DND-41 (cell line): ENCODE data around the gene PRDM2.
A peak's percentile ranks its signal among the peaks of the same experiment; 100 is the strongest.

ENCODE experiments used
- ATAC-seq: fragments of 200-7000 bp; cut with Tn5 transposase; 3 replicates; pipeline ENCODE4 v1.9.1; 2021; ENCODE audit warnings: low read depth; ENCODE audit not compliant: insufficient read depth
- DNase-seq: peaks from one replicate; pipeline ENCODE4 v3.0.0-alpha.2; 2020
- H2AFZ ChIP-seq: 2 replicates; pipeline ENCODE4 v1.6.0; 2012; ENCODE audit warnings: low read depth, low read length
- H3K27ac ChIP-seq: 2 replicates; pipeline ENCODE4 v1.5.1; 2012; ENCODE audit warnings: low read length, inconsistent platforms
- H3K27me3 ChIP-seq: fragments of 200-600 bp; sonication (generic); 2 replicates; pipeline ENCODE4 v1.6.0; 2012; ENCODE audit warnings: low read length, mild to moderate bottlenecking, inconsistent platforms; ENCODE audit not compliant: insufficient read depth, poor library complexity
- H3K36me3 ChIP-seq: 2 replicates; pipeline ENCODE4 v1.5.1; 2012; ENCODE audit warnings: low read length, inconsistent platforms; ENCODE audit not compliant: insufficient read depth
- H3K4me1 ChIP-seq: 2 replicates; pipeline ENCODE4 v1.5.1; 2012; ENCODE audit warnings: mild to moderate bottlenecking, low read length; ENCODE audit not compliant: insufficient read depth
- H3K4me2 ChIP-seq: 2 replicates; pipeline ENCODE4 v1.6.0; 2012; ENCODE audit warnings: mild to moderate bottlenecking, moderate library complexity, low read length, inconsistent platforms; ENCODE audit not compliant: insufficient read depth
- H3K4me3 ChIP-seq, 2 experiments: fragments of 200-600 bp in 1 of 2; shearing (Covaris generic) in 1 of 2; 2 replicates each; pipeline ENCODE4 v1.5.1; 2012 to 2016; ENCODE audit warnings: inconsistent platforms in 2 of 2, low read length in 2 of 2, mild to moderate bottlenecking in 2 of 2, low read depth in 1 of 2, moderate library complexity in 1 of 2
- H3K79me2 ChIP-seq: 2 replicates; pipeline ENCODE4 v1.6.0; 2012; ENCODE audit warnings: low read length, inconsistent platforms; ENCODE audit not compliant: insufficient read depth
- H3K9ac ChIP-seq: 2 replicates; pipeline ENCODE4 v1.6.0; 2012; ENCODE audit warnings: low read depth, mild to moderate bottlenecking, inconsistent platforms, low read length, moderate library complexity
- H3K9me3 ChIP-seq: 2 replicates; pipeline ENCODE4 v1.5.1; 2012; ENCODE audit warnings: low read length, moderate library complexity, mild to moderate bottlenecking, inconsistent platforms; ENCODE audit not compliant: insufficient read depth, severe bottlenecking
- H4K20me1 ChIP-seq: 2 replicates; pipeline ENCODE4 v1.6.0; 2012; ENCODE audit warnings: low read length; ENCODE audit not compliant: insufficient read depth
- EZH2 ChIP-seq: IDR thresholded peaks from 3 replicates; pipeline ENCODE4 v1.6.1; 2012; ENCODE audit warnings: borderline replicate concordance, low read depth, mild to moderate bottlenecking, moderate library complexity, low read length, inconsistent platforms; ENCODE audit not compliant: severe bottlenecking
- TF ChIP-seq, protein P1 (sequence below): IDR thresholded peaks from 2 replicates; pipeline ENCODE4 v1.5.1; 2012; ENCODE audit warnings: borderline replicate concordance, low read length, moderate library complexity, mild to moderate bottlenecking; ENCODE audit not compliant: poor library complexity, severe bottlenecking; ENCODE audit errors: extremely low read depth

PRDM2 gene

DNA sequence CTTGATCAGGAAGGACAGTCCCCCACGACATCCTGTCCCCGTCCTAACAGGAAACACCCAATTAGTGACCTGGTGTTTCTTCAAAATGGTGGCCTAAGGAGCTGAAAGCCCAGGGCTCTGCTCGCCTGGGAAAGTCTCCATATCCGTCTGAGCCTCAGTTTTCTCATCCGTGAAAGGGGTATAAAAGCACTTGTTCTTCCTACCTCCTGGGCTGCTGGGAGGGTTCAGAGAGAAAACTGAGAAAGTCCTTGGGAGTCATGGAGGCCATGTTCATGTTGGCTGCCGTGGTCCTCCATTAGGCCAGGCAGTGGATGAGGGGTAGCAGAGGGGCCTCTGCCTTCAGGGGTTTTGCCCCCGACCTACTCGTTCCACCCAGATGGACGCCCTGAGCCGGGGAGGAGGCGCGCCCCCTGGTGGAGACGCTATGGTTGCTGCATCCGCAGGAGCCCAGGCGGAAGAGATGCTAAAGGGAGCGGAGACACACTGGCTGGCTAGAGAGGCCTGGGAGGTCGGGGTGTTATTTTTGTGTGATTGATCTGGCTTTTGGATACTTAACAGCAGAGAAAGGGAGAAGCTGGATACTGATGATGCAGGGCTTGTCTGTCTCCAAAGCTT, 113.5 kb downstream of the PRDM2 start:
- no peak for ATAC-seq
- no peak overlapping the region for H3K9ac ChIP-seq
- peak; percentile 11 for DNase-seq

GRCh38 chr1:13814131-13814530, 114.1 kb downstream of the PRDM2 start:
- H4K20me1 ChIP-seq: peaks cover 21% of the 10 kb centered on the region
- no peak for ATAC-seq
- no peak for TF ChIP-seq EZH2

More for the DNA sequence above, 113.5 kb downstream of the PRDM2 start:
- H2AFZ ChIP-seq: no peak overlapping the region
- no peaks in the 10 kb centered on the region for H3K27me3 ChIP-seq
- no peak overlapping the region for H3K4me2 ChIP-seq
- no peaks in the 10 kb centered on the region for H3K9me3 ChIP-seq
- peaks cover 5% of the 10 kb centered on the region; the same call in 1 of the 2 replicates for H3K36me3 ChIP-seq
- TF ChIP-seq, protein P1, sequence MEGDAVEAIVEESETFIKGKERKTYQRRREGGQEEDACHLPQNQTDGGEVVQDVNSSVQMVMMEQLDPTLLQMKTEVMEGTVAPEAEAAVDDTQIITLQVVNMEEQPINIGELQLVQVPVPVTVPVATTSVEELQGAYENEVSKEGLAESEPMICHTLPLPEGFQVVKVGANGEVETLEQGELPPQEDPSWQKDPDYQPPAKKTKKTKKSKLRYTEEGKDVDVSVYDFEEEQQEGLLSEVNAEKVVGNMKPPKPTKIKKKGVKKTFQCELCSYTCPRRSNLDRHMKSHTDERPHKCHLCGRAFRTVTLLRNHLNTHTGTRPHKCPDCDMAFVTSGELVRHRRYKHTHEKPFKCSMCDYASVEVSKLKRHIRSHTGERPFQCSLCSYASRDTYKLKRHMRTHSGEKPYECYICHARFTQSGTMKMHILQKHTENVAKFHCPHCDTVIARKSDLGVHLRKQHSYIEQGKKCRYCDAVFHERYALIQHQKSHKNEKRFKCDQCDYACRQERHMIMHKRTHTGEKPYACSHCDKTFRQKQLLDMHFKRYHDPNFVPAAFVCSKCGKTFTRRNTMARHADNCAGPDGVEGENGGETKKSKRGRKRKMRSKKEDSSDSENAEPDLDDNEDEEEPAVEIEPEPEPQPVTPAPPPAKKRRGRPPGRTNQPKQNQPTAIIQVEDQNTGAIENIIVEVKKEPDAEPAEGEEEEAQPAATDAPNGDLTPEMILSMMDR: peak; percentile 49
- no peak for TF ChIP-seq EZH2
- no peaks in the 10 kb centered on the region for H3K79me2 ChIP-seq
- H4K20me1 ChIP-seq: peaks cover 27% of the 10 kb centered on the region
- H3K27ac ChIP-seq: no peak overlapping the region
- H3K4me1 ChIP-seq: no peaks in the 10 kb centered on the region
- H3K4me3 ChIP-seq: no peak overlapping the region

DNA sequence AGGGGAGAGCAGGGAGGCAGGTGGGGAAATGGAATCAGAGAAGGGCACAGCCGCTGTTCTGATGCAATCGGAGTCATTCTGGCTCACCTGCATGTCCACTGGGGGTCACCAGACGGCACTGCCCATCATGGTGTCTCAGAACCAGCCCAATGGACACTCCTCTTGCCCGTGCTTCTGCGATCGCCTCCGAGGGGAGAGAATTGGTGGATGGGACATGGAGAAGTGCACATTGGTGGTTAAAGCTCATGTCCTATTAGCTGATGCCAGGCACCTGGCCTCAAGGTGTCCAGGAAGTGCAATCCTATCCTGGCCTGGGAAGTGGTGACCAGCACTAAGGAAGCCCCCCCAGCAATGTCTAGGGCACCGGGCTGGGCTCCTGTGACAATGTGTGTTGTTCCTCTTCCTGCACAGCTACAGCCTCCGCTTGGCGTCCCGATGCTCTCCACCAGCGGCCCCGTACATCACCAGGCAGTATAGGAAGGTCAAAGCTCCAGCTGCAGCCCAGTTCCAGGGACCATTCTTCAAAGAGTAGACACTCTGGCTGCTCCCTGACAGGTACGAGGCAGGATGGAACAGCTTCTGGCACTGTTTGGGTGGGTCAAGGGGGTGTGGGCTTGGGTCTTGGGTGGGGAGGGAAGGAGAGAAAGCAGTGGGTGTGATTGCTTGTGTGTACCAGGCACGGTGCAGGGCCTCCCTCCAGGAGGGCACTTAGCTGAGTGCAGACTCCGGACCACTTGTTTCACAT, 116.2 kb downstream of the PRDM2 start:
- no peaks in the 10 kb centered on the region for H3K4me1 ChIP-seq
- H3K4me3 ChIP-seq: no peak overlapping the region
- H3K27ac ChIP-seq: no peak overlapping the region
- H3K9me3 ChIP-seq: no peaks in the 10 kb centered on the region
- DNase-seq (no peak), ATAC-seq (no peak)
- no peak overlapping the region for H2AFZ ChIP-seq
- H3K79me2 ChIP-seq: no peaks in the 10 kb centered on the region
- peaks cover 11% of the 10 kb centered on the region; the same call in 1 of the 2 replicates for H3K36me3 ChIP-seq
- H3K9ac ChIP-seq: no peak overlapping the region
- H4K20me1 ChIP-seq: peaks cover 17% of the 10 kb centered on the region
- TF ChIP-seq, protein P1: no peak
- TF ChIP-seq EZH2: no peak
- no peaks in the 10 kb centered on the region for H3K27me3 ChIP-seq
- no peak overlapping the region for H3K4me2 ChIP-seq

More at GRCh38 chr1:13814131-13814530, 114.1 kb downstream of the PRDM2 start:
- H3K9me3 ChIP-seq: no peaks in the 10 kb centered on the region
- no peak overlapping the region for H2AFZ ChIP-seq
- H3K4me2 ChIP-seq: no peak overlapping the region
- peaks cover 5% of the 10 kb centered on the region; the same call in 1 of the 2 replicates for H3K36me3 ChIP-seq
- H3K79me2 ChIP-seq: no peaks in the 10 kb centered on the region
- no peak overlapping the region for H3K9ac ChIP-seq
- no peak overlapping the region for H3K4me3 ChIP-seq
- H3K27me3 ChIP-seq: no peaks in the 10 kb centered on the region
- H3K4me1 ChIP-seq: no peaks in the 10 kb centered on the region
- no peak for DNase-seq
- no peak overlapping the region for H3K27ac ChIP-seq

GRCh38 chr1:13817906-13818305, 117.9 kb downstream of the PRDM2 start:
- TF ChIP-seq EZH2: no peak
- TF ChIP-seq, protein P1: no peak

More at GRCh38 chr1:13817906-13818305, 117.9 kb downstream of the PRDM2 start:
- Histone ChIP-seq H3K4me1 (no peaks in the 10 kb centered on the region), H3K27ac (no peak overlapping the region), H3K79me2 (no peaks in the 10 kb centered on the region), H3K36me3 (peaks cover 20% of the 10 kb centered on the region; the same call in 1 of the 2 replicates), H3K4me2 (no peak overlapping the region), H4K20me1 (peaks cover 4% of the 10 kb centered on the region), H2AFZ (no peak overlapping the region), H3K9me3 (no peaks in the 10 kb centered on the region), H3K27me3 (no peaks in the 10 kb centered on the region), H3K4me3 (no peak overlapping the region), H3K9ac (no peak overlapping the region)
- DNase-seq (no peak), ATAC-seq (no peak)
